ENCODE measurements around the gene SRM. TPM values are rescaled to one million over a fixed set of nuclear protein-coding genes. Genes with fewer than 3 reads are reported as not detected.

Gene SRM
- total RNA-seq, 4 donors from 2014 or later, result 17.1 to 40.2 (median 25.0) TPM

- TF ChIP-seq POLR2A (IDR thresholded peaks at IDR 0.05), result no peak
- TF ChIP-seq, protein P1, sequence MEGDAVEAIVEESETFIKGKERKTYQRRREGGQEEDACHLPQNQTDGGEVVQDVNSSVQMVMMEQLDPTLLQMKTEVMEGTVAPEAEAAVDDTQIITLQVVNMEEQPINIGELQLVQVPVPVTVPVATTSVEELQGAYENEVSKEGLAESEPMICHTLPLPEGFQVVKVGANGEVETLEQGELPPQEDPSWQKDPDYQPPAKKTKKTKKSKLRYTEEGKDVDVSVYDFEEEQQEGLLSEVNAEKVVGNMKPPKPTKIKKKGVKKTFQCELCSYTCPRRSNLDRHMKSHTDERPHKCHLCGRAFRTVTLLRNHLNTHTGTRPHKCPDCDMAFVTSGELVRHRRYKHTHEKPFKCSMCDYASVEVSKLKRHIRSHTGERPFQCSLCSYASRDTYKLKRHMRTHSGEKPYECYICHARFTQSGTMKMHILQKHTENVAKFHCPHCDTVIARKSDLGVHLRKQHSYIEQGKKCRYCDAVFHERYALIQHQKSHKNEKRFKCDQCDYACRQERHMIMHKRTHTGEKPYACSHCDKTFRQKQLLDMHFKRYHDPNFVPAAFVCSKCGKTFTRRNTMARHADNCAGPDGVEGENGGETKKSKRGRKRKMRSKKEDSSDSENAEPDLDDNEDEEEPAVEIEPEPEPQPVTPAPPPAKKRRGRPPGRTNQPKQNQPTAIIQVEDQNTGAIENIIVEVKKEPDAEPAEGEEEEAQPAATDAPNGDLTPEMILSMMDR (IDR thresholded peaks at IDR 0.05), result no peak
- peaks cover 42 to 44% of the 10 kb centered on the region in 2 donors for H3K36me3 ChIP-seq
- H3K9me3 ChIP-seq, result no peaks in the 10 kb centered on the region
- WGBS, 2 donors, result 1 to 3% methylated on average over 11 of the region's 11 CpGs
- H3K4me3 ChIP-seq (replicated peaks in 1 of 3), result peak overlapping the region; percentile 85 to 100 (median 85)
- no peak for DNase-seq
- H3K27ac ChIP-seq, result peak overlapping the region in 2 of 3 donors; percentile 92 to 95
- intact Hi-C loops (cut with DNase I), result no loop called here
- no peaks in the 10 kb centered on the region for H3K27me3 ChIP-seq
- H3K4me1 ChIP-seq, result peaks cover 20% of the 10 kb centered on the region in 2 donors
These were observed 46.7 kb downstream of the SRM start for GRCh38 chr1:11013160-11013531.

GRCh38 chr1:11012260-11013159 lies 47.3 kb downstream of the SRM start, which contains the start of gene TARDBP:
TARDBP (plus strand) TSS chr1:11012654; CDS start chr1:11013728, 1,074 bp downstream.
- peaks cover 20% of the 10 kb centered on the region in 2 donors for H3K4me1 ChIP-seq
- H3K4me3 ChIP-seq (replicated peaks in 1 of 3), result peak within 1 kb of the TSS; percentile 85 to 100 (median 85)
- intact Hi-C loops (cut with DNase I), result no loop called here
- WGBS, 2 donors, result 0 to 1% methylated on average over 26 to 39 of the region's 94 CpGs
- DNase-seq, result peak; percentile 87 to 88
- TF ChIP-seq POLR2A (IDR thresholded peaks at IDR 0.05), result peak; percentile 94 to 95
- TF ChIP-seq, protein P1 (IDR thresholded peaks at IDR 0.05), result peak in 2 of 6 experiments; percentile 2 to 9
- no peaks in the 10 kb centered on the region for H3K27me3 ChIP-seq
- H3K36me3 ChIP-seq, result peaks cover 37 to 38% of the 10 kb centered on the region in 2 donors
- H3K9me3 ChIP-seq, result no peaks in the 10 kb centered on the region
- H3K27ac ChIP-seq, result peak within 1 kb of the TSS; percentile 92 to 95 (median 92)

Other genes with a start within 250 kb of the SRM start
- 100 to 1,000 TPM; 118 to 265 (median 172) TPM for gene TARDBP, start 47.4 kb downstream of the SRM start, total RNA-seq
- not detected for gene MASP2, start 12.8 kb downstream of the SRM start, total RNA-seq
- 10 to 100 TPM; 41.1 to 60.7 (median 51.6) TPM for gene EXOSC10, start 39.9 kb upstream of the SRM start, total RNA-seq
- 1 to 10 TPM in 1 of 4 donors, under 1 TPM in 3; 0.33 to 4.6 (median 0.38) TPM for gene ANGPTL7, start 129.3 kb upstream of the SRM start, total RNA-seq
- gene MTOR, start 202.5 kb upstream of the SRM start, total RNA-seq, result 10 to 100 TPM; 37.8 to 46.4 (median 43.9) TPM
- 10 to 100 TPM; 14.4 to 15.4 (median 15.1) TPM for gene UBIAD1, start 213.2 kb upstream of the SRM start, total RNA-seq